Vagina (tissue), 2 donors: Measurements from ENCODE around the gene MUCL3.
"Not testable (repeated sequence)": the region's sequence is repeated elsewhere in the genome, so short reads cannot be mapped to it uniquely, and the experiment has no call there.

Experiments
- CTCF ChIP-seq, 3 experiments: fragments of 450-650 bp in 2 of 3; fragments of 200-600 bp in 1 of 3; sonication (generic) in 1 of 3; IDR thresholded peaks; one replicate each; pipeline ENCODE4 v1.5.1; 2017 to 2019; ENCODE audit warnings: antibody characterized with exemption in 3 of 3, mild to moderate bottlenecking in 2 of 3, moderate library complexity in 2 of 3
- POLR2A ChIP-seq, 2 donors: fragments of 450-650 bp; IDR thresholded peaks; one replicate each; pipeline ENCODE4 v1.6.1; 2017; ENCODE audit warnings: antibody characterized with exemption in 2 of 2, mild to moderate bottlenecking in 2 of 2, moderate library complexity in 2 of 2
- POLR2AphosphoS5 ChIP-seq, 2 donors: sonication (generic); formaldehyde crosslinking; IDR thresholded peaks; one replicate each; pipeline ENCODE4 v1.9.0; 2017; ENCODE audit warnings: antibody characterized with exemption in 2 of 2, mild to moderate bottlenecking in 2 of 2, low read depth in 1 of 2; ENCODE audit not compliant: insufficient read depth in 1 of 2

DNA sequence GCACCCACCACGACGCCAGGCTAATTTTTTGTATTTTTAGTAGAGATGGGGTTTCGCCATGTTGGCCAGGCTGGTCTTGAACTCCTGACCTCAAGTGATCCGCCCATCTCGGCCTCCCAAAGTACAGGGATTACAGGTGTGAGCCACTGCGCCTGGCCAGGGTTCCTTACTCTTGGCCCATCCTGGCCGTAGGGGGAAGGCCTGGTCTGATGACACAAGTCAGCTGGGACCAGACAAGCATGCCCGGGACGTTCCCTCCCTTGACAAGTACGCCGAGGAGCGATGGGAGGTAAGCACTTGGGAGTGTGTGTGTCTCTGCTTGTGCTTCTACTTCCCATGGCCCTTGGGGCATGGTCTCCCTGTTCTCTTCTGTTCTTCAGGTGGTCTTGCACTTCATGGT, 30.3 kb upstream of the MUCL3 start:
- not testable (repeated sequence) for TF ChIP-seq POLR2A (IDR thresholded peaks at IDR 0.05); CTCF (IDR thresholded peaks at IDR 0.05); POLR2AphosphoS5 (IDR thresholded peaks at IDR 0.05; ENCODE audit: insufficient read depth in 1 of 2, low read depth in 1 of 2)
